ENCODE measurements around the gene APLP1.

DNA sequence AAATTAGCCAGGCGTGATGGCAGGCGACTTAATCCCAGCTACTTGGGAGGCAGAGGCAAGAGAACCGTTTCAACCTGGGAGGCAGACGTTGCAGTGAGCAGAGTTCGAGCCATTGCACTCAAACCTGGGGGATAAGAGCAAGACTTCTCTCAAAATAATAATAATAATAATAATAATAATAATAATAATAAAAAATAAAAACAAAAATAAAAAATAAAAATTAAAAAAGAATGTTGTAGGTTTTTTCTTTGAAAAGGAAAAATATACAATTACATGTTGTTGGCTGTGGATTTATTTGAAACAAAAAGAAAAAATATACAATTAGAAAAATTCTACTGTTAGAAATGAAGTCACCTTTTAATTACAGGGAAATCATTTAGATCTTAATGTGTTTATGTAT lies 44.2 kb upstream of the APLP1 start:
- no peak for TF ChIP-seq CTCF (IDR thresholded peaks at IDR 0.05)
- TF ChIP-seq POLR2A (IDR thresholded peaks at IDR 0.05) = no peak

Data from right lobe of liver (tissue), 4 donors.